ENCODE results near the gene AGAP1.
"Not testable (repeated sequence)": the region's sequence is repeated elsewhere in the genome, so short reads cannot be mapped to it uniquely, and the experiment has no call there.

The AGAP1 gene

GRCh38 chr2:236073867-236074655 lies 580.2 kb downstream of the AGAP1 start:
- no peak for DNase-seq (ENCODE audit: low read depth)

- no peak for DNase-seq (ENCODE audit: low read depth)
Observed at GRCh38 chr2:236075802-236076201, 582.0 kb downstream of the AGAP1 start.

GRCh38 chr2:236078297-236079255 lies 584.7 kb downstream of the AGAP1 start:
- no peak for DNase-seq (ENCODE audit: low read depth)

GRCh38 chr2:236080412-236080811 lies 586.6 kb downstream of the AGAP1 start:
- DNase-seq (ENCODE audit: low read depth), result no peak

- DNase-seq (ENCODE audit: low read depth), result no peak
Observed at GRCh38 chr2:236081171-236081570, 587.3 kb downstream of the AGAP1 start.

GRCh38 chr2:236082061-236082460 lies 588.2 kb downstream of the AGAP1 start:
- no peak for DNase-seq (ENCODE audit: low read depth)

GRCh38 chr2:236083934-236084333 lies 590.1 kb downstream of the AGAP1 start:
- no peak for DNase-seq (ENCODE audit: low read depth)

GRCh38 chr2:236085211-236085610 lies 591.4 kb downstream of the AGAP1 start:
- no peak for DNase-seq (ENCODE audit: low read depth)

GRCh38 chr2:236085647-236086046 lies 591.8 kb downstream of the AGAP1 start:
- DNase-seq (ENCODE audit: low read depth), result no peak

- DNase-seq (ENCODE audit: low read depth), result no peak
Observed at GRCh38 chr2:236086403-236086970, 592.6 kb downstream of the AGAP1 start.

- DNase-seq (ENCODE audit: low read depth), result no peak
Observed at GRCh38 chr2:236086971-236087465, 593.2 kb downstream of the AGAP1 start.

- DNase-seq (ENCODE audit: low read depth), result no peak
Observed at GRCh38 chr2:236088368-236089057, 594.7 kb downstream of the AGAP1 start.

- no peak for DNase-seq (ENCODE audit: low read depth)
Observed at GRCh38 chr2:236089271-236090026, 595.6 kb downstream of the AGAP1 start.

GRCh38 chr2:236090027-236090382 lies 596.2 kb downstream of the AGAP1 start:
- DNase-seq (ENCODE audit: low read depth), result no peak

- DNase-seq (ENCODE audit: low read depth), result not testable (repeated sequence)
Observed at GRCh38 chr2:236090826-236091225, 597.0 kb downstream of the AGAP1 start.

- no peak for DNase-seq (ENCODE audit: low read depth)
Observed at GRCh38 chr2:236092714-236093113, 598.9 kb downstream of the AGAP1 start.

- DNase-seq (ENCODE audit: low read depth), result no peak
Observed at GRCh38 chr2:236093134-236093533, 599.3 kb downstream of the AGAP1 start.

GRCh38 chr2:236095504-236095903 lies 601.7 kb downstream of the AGAP1 start:
- no peak for DNase-seq (ENCODE audit: low read depth)

GRCh38 chr2:236101311-236101950 lies 607.6 kb downstream of the AGAP1 start:
- no peak for DNase-seq (ENCODE audit: low read depth)

- no peak for DNase-seq (ENCODE audit: low read depth)
Observed at GRCh38 chr2:236102971-236103370, 609.1 kb downstream of the AGAP1 start.

GRCh38 chr2:236103981-236104380 lies 610.1 kb downstream of the AGAP1 start:
- no peak for DNase-seq (ENCODE audit: low read depth)

All from activated T-helper 9 cell treated with anti-CD3 and anti-CD28 coated beads, Interleukin-2, amount 50 U/mL, for 16 hours (primary cell).